ENCODE results near the gene KAT6B. TPM values are rescaled to one million over a fixed set of nuclear protein-coding genes. Genes with fewer than 3 reads are reported as not detected.
A peak's percentile ranks its signal among the peaks of the same experiment; 100 is the strongest.

Gene KAT6B
- total RNA-seq, 4 donors from 2014 or later: 50.0 to 75.8 (median 57.5) TPM

- Histone ChIP-seq H3K9me3 (no peaks in the 10 kb centered on the region), H3K36me3 (no peaks in the 10 kb centered on the region), H3K4me3 (no peak overlapping the region), H3K27ac (replicated peaks in 1 of 4) (peak overlapping the region; percentile 5 to 53 (median 28)), H3K4me1 (peaks cover 31 to 40% (median 36%) of the 10 kb centered on the region in 4 donors), H3K27me3 (no peaks in the 10 kb centered on the region)
- DNase-seq (ENCODE audit: extremely low spot score): no peak
- TF ChIP-seq POLR2A (IDR thresholded peaks at IDR 0.05; ENCODE audit: low read depth) (no peak), POLR2AphosphoS5 (IDR thresholded peaks at IDR 0.05) (no peak), CTCF (IDR thresholded peaks at IDR 0.05) (no peak), EP300 (IDR thresholded peaks at IDR 0.05) (no peak)
- WGBS: 42% methylated on average over 3 of the region's 3 CpGs
- intact Hi-C loops (cut with DNase I): loop anchor here (5.0 to 10.0 kb wide), 3 partner anchors 195 to 558 kb away; no protein-coding TSS in a partner anchor
These were observed 3.8 kb upstream of the KAT6B start for GRCh38 chr10:74822521-74823089.

- DNase-seq (ENCODE audit: extremely low spot score): no peak
- Histone ChIP-seq H3K27ac (replicated peaks in 1 of 4) (peak overlapping the region; percentile 92 to 99 (median 96)), H3K27me3 (no peaks in the 10 kb centered on the region), H3K9me3 (no peaks in the 10 kb centered on the region), H3K4me3 (no peak overlapping the region), H3K36me3 (no peaks in the 10 kb centered on the region), H3K4me1 (peaks cover 36 to 52% (median 48%) of the 10 kb centered on the region in 4 donors)
- no peak for TF ChIP-seq POLR2AphosphoS5 (IDR thresholded peaks at IDR 0.05)
- TF ChIP-seq CTCF (IDR thresholded peaks at IDR 0.05): no peak
- no peak for TF ChIP-seq POLR2A (IDR thresholded peaks at IDR 0.05; ENCODE audit: low read depth)
- TF ChIP-seq EP300 (IDR thresholded peaks at IDR 0.05): no peak
- intact Hi-C loops (cut with DNase I): loop anchor here (5.0 to 10.0 kb wide), 3 partner anchors 194 to 559 kb away; no protein-coding TSS in a partner anchor
- 34% methylated on average over 4 of the region's 4 CpGs for WGBS
These were observed 2.6 kb upstream of the KAT6B start for GRCh38 chr10:74823791-74824183.

GRCh38 chr10:74824184-74824899 is 2.1 kb upstream of the KAT6B start:
- no peaks in the 10 kb centered on the region for H3K9me3 ChIP-seq
- TF ChIP-seq EP300 (IDR thresholded peaks at IDR 0.05) (no peak), POLR2A (IDR thresholded peaks at IDR 0.05; ENCODE audit: low read depth) (no peak), CTCF (IDR thresholded peaks at IDR 0.05) (no peak), POLR2AphosphoS5 (IDR thresholded peaks at IDR 0.05) (no peak)
- peaks cover 39 to 57% (median 54%) of the 10 kb centered on the region in 4 donors for H3K4me1 ChIP-seq
- DNase-seq (ENCODE audit: extremely low spot score): no peak
- H3K4me3 ChIP-seq: peak overlapping the region; percentile 81 to 94 (median 88)
- no peaks in the 10 kb centered on the region for H3K27me3 ChIP-seq
- intact Hi-C loops (cut with DNase I): loop anchor here (5.0 to 10.0 kb wide), 3 partner anchors 193 to 560 kb away; no protein-coding TSS in a partner anchor
- H3K27ac ChIP-seq (replicated peaks in 1 of 4): peak overlapping the region; percentile 92 to 99 (median 96)
- H3K36me3 ChIP-seq: no peaks in the 10 kb centered on the region
- 32% methylated on average over 13 of the region's 18 CpGs for WGBS

GRCh38 chr10:74824900-74825370 is 1.5 kb upstream of the KAT6B start:
- intact Hi-C loops (cut with DNase I): loop anchor here (5.0 to 10.0 kb wide), 4 partner anchors 97 to 560 kb away; no protein-coding TSS in a partner anchor
- 0% methylated on average over 5 of the region's 43 CpGs for WGBS
- no peak for DNase-seq (ENCODE audit: extremely low spot score)

More at GRCh38 chr10:74824900-74825370, 1.5 kb upstream of the KAT6B start:
- peak overlapping the region; percentile 92 to 99 (median 96) for H3K27ac ChIP-seq (replicated peaks in 1 of 4)
- H3K9me3 ChIP-seq: no peaks in the 10 kb centered on the region
- H3K4me1 ChIP-seq: peaks cover 39 to 63% (median 58%) of the 10 kb centered on the region in 4 donors
- TF ChIP-seq POLR2AphosphoS5 (IDR thresholded peaks at IDR 0.05): peak in 1 of 2 donors; percentile 22
- TF ChIP-seq EP300 (IDR thresholded peaks at IDR 0.05): no peak
- no peaks in the 10 kb centered on the region for H3K27me3 ChIP-seq
- no peaks in the 10 kb centered on the region for H3K36me3 ChIP-seq
- peak overlapping the region; percentile 81 to 94 (median 88) for H3K4me3 ChIP-seq
